Measurements from ENCODE around the gene ADGRA3.

ADGRA3 gene

DNA sequence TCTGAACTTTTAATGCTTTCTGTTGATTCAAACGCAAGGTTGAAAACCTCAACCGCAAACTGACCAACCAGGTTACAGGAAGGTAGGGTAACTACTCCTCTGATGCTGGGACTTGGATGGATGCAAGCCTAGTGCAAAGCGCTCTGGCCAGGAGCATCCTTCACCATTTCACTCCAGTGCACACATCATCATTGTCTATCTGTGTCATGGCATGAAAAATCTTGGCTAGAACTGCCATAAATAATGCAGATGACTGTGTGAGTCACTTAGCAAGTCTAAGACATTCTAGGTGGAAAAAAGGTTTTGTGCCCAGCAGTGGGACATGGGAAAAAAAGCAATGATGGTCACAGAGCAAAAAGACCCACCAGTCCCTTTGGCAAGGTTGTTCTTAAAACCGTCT lies 10.9 kb downstream of the ADGRA3 start:
- DNase-seq, result no peak

DNA sequence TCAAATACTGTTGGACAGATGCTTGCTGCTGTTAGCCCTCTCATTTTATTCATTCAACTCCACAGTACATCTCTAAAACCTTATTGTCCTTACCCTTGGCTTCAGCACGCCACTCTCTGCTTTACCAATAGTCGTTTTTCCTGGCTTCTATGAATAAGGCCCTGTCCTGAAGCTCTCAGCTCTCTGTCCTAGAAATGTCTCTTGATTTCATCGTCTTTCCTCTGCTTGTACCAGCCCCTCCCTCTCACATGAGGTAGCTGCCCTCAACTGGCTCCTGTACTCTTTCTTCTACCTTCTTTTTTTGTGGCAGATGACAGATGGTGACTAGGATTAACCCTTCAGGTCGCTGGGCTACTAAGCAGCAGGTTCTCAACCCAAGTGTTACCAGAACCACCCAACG lies 11.4 kb downstream of the ADGRA3 start:
- no peak for DNase-seq

DNA sequence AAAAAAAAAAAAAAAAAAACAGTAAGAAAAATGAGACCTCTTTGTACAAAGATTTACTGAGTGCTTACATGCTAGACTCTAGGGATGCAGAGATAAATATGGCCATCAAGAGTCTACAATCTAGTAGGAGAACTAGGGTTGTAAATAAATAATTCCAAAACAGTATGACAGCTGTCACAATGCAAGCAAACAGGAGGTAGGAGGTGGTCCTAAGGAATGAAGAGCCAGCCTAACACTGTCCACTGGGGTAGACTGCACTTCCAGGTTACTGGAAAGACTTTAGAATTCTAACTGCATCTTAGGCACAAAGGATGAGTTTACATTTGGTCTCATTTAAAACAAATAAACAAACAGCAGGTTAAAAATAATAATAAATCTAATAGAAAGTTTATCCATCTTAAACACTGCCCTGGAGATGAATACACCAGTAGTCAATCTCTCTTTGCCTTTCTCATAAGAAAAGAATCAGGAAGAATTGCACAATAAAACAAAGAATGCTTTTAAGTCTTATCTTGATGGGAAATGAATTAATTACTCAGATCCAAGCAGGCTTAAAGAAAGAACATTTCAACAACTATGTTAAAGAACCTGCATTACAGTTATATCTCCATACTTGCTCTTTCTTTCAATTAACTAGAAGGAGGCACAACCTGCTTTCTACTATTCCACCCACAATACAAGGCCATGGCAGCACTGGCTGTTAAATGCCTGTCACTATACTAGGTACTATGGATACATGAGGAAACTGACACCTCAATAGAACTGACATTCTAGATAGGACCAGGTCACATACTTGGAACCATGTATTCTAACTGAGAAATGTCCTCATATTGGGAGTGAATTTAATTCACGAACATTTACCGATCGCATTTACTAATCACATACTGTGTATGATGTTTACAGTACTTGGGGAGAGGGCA lies 12.7 kb downstream of the ADGRA3 start:
- DNase-seq, result no peak

DNA sequence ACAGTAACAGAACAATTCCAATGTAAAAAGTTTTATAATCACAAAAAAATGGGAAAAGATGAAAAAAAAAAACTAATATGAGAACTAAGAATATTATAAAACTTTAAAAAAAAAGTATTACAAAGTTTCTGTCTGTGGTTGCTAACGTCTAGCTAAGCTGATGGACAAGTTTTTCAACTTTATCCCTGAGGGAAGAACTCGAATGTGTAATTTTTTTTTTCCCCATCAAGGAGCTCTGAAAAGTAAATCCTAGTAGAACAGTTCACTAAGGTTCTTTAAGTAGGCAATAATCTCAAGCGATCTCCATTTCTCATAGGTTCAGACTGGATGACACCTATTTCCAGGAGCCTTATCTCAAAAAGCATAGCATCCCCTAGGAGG lies 14.2 kb downstream of the ADGRA3 start:
- DNase-seq, result no peak

DNA sequence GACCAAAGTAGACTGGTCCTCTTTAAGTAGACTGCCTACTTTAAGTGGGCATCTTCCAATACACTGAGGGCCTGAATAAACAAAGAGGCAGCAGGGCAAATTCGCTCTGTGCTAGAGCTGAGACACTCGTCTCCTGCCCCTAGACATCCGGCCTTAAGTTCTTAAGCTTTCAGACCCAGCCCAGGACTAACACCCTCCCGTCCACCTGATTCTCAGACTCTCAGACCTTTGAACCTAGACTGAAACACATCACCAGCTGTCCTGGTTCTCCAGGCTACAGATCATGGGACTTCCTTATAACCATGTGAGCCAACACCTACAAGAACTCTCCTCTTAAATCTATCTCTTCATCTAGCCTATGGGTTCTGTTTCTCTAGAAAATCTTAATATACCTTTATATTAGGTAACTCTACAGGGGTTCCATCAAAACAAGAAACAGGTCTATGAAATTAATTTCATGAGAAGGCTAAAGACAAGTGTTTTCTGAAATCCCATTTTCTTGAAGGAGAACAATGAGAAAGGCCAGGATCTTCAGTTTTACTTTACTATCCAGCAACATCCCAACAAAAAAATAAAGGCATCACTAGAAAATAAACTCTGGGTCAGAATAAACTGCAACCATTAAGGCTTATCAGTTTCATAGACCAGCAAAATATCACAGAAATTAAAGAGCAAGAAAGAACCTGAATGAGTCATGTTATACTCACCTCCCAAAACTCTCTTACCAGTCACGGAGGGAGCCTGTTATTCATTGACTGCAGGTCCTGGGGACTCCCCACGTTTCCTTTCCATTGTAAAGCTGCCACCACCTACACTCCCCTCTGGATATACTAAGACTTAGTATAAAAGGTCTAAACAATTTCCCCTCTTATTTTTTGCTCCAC lies 14.8 kb downstream of the ADGRA3 start:
- no peak for DNase-seq

DNA sequence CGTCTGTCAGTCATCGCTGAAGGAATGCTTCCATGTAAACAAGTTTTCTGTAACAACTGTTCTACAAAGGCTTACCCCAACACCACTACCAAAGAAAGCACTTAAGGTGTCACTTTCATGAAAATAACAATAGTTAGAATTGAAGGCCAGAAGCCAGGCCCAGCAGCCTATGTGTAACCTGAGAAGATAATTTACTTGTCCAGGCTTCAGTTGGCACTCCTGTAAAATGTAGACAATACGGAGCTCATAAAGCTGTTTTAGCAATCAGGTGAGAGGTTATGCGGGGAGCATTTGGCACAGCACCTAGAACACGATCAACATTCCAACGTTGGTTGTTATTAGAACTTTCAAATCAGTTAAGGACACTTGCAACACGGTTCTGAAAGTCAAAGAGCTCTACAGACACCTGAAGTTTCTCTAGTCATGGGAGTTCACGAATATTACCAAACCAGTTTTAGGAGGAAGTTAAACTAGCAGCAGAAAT lies 15.7 kb downstream of the ADGRA3 start:
- no peak for DNase-seq

DNA sequence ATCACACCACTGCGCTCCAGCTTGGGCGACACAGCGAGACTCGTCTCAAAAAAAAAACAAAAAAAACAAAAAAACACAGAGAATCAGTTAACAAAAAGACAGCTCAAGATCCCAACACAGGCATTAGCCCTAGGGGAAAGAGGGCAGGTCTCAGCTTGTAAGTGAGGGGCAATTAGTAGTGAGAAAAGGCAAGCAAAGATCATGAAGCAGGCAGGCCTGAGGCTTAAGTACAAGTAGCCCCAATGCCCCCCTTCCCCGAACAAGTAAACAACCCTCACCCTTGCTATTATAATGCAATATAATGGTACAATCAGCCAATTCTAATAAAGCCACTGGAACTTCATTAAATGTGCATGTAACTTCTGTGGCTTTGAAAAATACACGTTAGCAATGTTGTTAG lies 17.0 kb downstream of the ADGRA3 start:
- no peak for DNase-seq

DNA sequence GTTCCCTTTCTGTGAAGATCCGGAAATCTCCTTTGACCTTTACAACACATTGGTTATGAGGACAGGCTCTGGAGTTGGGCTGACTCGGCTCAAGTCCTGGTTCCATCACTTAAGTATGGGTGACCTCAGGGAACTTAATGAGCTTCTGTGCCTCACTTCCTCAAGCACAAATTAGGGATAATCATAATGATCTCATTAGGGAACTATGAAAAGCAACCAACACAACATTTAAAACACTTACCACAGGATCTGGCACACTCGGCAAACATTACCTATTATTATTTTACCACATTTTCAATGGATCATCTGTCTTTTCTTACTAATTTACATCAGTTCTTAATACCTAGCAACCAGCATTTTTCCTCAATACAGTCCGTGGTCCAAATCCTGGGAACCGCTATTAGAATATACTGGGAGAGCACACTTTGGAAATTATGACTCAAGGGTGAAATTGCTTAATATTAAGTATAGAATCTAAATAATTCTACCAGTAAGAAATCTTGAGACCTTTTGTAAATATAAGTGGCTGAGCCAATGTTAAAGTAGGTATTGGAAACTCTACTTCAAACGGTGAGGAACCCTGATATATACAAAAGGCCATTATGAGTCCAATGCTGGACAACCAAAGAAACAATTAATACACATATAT lies 19.6 kb downstream of the ADGRA3 start:
- no peak for DNase-seq

DNA sequence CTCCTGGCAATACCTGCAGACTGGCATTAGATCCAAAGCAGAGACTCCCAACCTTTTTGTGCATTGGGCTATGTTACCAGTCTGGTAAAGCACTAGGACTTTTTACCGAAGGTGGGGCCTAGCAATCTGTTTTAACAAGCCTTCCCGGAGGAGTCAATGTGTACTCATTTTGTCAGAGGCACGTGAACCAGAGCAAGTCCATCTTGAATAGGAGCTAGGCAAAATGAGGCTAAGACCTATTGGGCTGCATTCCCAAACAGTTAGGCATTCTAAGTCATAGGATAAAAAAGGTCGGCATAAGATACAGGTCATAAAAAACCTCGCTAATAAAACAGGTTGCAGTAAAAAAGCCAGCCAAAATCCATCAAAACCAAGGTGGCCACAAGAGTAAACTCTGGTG lies 22.3 kb downstream of the ADGRA3 start:
- DNase-seq, result no peak

DNA sequence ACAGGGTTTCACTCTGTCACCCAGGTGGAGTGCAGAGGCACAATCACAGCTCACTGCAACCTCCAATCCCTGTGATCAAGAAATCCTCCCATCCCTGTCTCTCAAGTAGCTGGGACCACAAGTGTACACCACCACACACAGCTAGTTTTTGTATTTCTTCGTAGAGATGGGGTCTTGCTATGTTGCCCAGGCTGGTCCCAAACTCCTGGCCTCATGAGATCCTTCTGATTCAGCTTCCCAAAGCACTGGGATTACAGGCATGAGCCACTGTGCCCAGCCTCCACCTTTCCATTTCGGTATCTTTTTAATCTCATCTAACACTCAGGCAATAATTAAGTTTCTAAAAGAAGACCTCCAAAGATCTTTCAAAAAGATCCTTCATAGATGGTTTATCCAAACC lies 22.9 kb downstream of the ADGRA3 start:
- no peak for DNase-seq

DNA sequence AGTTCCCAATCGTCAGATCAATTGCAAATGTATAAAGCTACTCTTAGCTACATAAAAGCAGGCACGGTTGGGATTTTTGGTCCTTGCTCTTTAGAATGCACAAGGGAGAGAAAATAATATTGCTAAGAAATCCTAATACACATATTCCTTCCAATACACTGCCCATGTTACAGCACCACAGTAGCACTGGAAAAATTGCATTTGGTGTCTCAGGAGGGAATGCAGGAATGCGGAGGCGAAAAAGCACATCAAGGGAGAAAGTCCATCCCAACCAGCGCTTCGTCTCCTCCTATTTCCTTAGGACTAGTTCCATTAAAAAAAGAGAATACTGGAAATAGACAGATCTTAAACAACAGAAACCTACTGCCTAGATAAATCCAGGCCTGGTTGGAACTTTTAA lies 23.9 kb downstream of the ADGRA3 start:
- DNase-seq, result no peak

DNA sequence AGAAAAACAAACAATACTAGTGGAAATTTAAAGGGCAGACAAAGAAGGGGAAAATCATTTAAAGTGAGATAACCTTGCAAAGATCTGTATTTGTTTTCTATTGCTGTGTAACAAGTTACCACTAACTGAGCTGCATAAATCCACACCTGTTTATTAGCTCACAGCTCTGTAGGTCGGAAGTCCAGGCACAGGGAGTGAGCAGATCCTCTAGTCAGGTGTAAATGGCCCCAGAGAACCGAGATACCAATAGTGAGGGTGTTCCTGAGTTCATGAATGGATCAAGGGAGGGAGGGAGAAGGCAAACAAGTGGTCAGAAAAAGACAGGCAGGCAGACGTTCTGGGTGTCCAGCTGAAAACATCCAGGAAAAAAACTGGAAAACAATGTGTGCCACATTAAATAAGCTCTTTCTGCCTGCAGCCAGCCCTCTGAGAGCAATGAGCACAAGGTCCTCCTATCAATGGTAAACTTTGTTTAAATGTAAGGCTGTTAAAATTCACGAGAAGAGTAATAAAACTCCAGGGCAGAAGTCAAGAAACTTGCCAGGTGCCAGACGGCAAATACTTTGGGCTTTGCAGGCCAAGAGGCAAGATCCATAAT lies 25.0 kb downstream of the ADGRA3 start:
- DNase-seq, result no peak

DNA sequence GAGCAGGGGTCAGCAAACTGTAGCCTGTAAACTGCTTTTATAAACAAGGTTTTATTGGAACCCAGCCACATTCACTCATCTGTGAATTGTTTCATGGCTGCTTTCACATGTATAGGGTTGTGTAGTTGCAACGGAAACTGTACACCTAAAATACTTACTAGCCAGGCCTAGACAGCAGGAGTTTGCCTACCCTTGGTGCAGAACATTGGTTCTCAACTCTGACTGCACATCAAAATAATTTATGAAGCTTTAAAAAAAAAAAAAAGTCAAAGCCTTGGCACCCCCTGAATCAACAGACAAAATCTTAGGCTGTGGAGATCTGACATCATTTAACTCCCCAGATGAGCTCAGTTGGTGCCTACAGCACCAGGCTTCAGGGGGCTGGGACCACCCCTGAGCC lies 27.8 kb downstream of the ADGRA3 start:
- DNase-seq, result no peak

DNA sequence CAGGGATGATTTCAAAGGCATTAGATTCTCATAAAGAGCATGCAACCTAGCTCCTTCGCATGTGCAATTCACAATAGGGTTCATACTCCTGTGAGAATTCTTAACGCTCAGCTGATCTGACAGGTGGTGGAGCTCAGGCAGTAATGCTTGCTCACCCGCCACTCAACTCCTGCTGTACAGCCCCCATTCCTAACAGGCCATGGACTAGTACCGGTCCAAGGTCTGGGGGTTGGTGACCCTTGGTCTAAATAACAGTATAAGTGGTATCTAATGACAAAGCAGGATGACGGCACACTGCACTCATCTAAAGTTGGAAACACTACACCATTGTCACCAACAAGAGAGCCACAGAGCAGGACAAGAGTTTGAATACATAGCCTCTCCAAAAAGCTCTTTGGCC lies 28.5 kb downstream of the ADGRA3 start:
- DNase-seq, result no peak

DNA sequence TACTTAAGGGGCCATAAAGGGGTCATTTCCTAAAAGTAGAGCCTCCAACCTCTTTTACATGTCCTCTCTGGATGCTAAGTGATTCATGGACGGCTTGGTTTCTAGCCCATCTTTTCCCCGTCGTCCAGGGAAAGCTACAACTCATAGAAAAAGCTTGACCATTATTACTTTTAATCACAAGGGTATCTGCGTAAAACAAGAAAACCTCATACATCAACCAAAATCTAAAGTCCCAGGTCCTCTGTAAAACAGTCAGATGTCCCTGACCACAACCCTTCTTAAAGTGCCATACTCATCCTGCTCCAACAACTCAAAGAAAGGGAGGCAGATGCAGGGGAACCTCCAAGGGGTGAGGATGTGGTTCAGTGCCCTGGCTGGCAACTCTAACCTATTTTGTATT lies 29.6 kb downstream of the ADGRA3 start:
- DNase-seq, result no peak

DNA sequence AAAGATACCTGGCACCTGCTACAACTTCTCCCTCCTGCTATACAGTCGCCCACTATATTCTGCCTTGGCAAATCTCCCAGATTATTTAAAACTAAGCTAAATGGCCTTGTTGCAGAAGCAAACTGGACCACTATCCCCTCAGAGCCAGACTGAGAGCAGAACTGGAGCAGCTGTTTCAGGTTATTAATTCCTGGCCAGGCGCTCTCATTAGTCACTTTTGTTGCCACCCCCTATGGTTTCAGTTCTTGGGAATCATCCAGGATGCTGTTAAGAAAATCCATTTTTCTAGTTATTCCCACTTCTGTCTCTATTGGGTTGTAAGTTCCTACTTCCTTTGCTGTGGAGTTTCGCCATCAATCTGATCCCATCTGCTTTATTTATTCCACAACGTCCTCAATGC lies 30.1 kb downstream of the ADGRA3 start:
- peak; percentile 97 for DNase-seq

DNA sequence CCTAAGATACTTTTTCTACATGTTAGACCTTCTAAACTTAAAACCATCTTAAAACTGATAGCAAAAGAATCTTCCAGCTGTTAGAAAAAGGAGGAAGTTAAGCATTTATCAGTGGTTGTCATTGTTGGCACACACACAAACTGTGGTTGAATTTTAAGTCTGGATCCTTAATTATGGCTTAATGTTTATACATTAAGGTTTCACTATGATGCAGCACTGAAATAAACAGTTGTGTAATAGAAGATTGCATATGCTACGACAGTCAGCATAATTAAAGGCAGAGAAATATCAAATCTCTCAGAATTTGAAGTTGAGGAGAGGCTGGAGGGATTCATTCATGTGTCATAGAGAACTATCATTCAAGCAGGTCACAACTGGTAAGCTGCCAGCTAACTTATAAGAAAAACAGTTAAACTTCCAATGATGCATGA lies 32.3 kb downstream of the ADGRA3 start:
- DNase-seq, result no peak

DNA sequence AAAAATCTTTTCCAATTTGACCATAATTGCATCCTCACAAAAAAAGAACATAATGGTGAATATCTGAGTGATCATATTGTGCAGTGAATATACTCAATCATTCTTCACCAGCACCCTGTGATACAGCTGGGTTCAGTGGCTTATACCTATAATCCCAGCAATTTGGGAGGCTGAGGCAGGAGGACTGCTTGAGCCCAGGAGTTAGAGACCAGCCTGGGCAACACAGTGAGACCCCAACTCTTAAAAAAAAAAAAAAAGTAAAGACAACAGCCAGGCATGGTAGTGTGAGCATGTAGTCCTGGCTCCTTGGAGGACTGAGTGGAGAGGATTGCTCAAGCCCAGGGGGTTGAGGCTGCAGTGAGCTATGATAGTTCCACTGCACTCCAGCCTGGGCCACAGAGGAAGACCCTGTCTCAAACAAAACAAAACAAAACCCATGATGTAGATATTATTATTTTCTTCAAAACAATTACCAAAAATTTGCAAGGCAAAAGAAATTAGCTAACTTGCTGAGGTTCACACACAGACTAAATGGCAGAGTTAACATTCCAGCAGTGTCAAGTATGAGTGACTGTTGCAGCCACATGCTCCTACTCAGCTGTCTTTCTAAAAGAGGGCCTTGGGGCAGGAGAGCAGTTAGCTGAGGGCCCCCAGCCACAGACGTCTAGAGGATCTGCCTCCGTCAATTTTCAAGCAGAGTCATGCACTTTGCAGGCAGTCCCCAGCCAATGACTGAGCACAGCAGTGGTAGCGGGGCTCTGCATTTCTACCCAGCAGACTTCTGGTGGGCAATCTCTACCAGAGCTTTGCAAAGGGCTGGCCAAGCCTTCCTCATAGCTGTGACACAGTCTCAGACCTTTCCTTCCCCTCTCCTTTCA lies 33.4 kb downstream of the ADGRA3 start:
- DNase-seq, result no peak

DNA sequence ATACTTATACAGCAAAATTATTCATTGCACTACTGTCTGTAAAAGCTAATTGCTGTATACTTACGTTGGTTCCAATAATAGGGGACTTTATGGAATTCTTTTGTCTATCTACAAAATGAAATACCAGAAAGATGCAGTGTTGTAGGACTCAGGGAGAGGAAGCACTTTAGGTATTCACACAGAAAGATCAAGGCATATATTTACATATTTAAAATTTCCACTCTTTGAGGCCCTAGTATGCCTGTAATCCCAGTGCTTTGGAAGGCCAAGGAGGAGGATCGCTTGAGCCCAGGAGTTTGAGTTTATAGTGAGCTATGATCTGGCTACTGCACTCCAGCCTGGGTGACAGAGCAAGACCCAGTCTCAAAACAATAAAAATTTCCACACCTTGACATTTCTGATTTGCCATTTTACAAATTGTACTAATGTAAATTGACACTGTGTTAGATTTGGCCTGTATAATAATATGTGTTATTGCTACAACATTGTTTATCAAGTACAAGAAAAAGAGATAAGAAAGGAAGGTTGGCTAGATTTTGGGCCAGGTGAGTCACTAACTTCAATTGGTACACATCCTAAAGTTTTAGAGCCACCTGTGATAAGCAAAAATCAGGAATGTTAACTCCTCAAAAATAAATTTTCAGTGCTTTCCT lies 35.1 kb downstream of the ADGRA3 start:
- no peak for DNase-seq

DNA sequence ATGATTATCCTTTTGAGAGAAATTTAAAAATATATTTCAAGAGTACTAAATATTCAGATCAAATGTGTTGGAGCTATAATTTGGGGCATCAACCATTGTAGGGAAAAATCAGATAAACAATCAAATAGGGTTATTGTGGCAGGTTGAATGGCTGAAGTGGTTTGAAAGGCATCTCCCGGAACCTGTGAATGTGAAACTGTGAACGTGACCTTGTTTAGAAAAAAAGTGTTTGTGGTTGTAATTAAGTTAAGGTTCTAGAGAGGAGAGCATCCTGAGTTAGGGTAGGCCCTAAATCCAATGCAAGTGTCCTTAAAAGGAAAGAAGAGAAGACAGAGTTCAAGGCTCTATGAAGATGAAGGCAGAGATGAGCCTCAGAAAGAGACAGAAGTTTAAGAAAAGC lies 37.4 kb downstream of the ADGRA3 start:
- DNase-seq, result no peak

DNA sequence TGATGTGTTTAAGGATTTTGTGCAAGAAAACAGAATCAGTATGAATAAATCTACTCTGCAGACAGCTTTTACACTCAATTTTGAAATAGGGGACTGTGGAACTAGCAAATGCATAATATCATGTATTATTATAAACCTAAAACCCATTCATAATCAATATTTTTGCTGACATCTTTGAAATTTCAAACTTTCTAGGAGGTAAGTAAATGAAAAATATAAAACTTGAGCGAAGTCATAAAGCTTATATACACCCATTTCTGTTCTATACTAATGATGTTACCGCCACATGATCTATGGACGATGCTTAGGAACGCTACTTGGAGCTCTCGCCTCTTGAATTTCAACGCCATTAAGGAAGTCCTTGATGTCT lies 38.1 kb downstream of the ADGRA3 start:
- DNase-seq, result no peak
